ENCODE measurements around the gene PRSS23. TPM values are rescaled to one million over a fixed set of nuclear protein-coding genes. Genes with fewer than 3 reads are reported as not detected.

The PRSS23 gene
- total and polyA plus RNA-seq, 10 of the 15 experiments (the other 5 are each of a cell fraction or from before 2014, with no cell fraction given): 0.03 to 0.39 (median 0.16) TPM; not detected in 5

GRCh38 chr11:86805873-86806310, 5.5 kb downstream of the PRSS23 start (continued):
- TF ChIP-seq, protein P1, sequence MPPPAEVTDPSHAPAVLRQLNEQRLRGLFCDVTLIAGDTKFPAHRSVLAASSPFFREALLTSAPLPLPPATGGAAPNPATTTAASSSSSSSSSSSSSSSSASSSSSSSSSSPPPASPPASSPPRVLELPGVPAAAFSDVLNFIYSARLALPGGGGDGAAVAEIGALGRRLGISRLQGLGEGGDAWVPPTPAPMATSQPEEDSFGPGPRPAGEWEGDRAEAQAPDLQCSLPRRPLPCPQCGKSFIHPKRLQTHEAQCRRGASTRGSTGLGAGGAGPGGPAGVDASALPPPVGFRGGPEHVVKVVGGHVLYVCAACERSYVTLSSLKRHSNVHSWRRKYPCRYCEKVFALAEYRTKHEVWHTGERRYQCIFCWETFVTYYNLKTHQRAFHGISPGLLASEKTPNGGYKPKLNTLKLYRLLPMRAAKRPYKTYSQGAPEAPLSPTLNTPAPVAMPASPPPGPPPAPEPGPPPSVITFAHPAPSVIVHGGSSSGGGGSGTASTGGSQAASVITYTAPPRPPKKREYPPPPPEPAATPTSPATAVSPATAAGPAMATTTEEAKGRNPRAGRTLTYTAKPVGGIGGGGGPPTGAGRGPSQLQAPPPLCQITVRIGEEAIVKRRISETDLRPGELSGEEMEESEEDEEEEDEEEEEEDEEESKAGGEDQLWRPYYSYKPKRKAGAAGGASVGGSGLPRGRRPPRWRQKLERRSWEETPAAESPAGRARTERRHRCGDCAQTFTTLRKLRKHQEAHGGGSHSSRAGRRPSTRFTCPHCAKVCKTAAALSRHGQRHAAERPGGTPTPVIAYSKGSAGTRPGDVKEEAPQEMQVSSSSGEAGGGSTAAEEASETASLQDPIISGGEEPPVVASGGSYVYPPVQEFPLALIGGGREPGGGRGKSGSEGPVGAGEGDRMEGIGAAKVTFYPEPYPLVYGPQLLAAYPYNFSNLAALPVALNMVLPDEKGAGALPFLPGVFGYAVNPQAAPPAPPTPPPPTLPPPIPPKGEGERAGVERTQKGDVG (CRISPR knock-in tag; IDR thresholded peaks at IDR 0.05): no peak
- TF ChIP-seq, protein P2, sequence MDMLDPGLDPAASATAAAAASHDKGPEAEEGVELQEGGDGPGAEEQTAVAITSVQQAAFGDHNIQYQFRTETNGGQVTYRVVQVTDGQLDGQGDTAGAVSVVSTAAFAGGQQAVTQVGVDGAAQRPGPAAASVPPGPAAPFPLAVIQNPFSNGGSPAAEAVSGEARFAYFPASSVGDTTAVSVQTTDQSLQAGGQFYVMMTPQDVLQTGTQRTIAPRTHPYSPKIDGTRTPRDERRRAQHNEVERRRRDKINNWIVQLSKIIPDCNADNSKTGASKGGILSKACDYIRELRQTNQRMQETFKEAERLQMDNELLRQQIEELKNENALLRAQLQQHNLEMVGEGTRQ (IDR thresholded peaks at IDR 0.05; ENCODE audit: borderline replicate concordance, low read depth, low read length): no peak
- TF ChIP-seq, protein P3, sequence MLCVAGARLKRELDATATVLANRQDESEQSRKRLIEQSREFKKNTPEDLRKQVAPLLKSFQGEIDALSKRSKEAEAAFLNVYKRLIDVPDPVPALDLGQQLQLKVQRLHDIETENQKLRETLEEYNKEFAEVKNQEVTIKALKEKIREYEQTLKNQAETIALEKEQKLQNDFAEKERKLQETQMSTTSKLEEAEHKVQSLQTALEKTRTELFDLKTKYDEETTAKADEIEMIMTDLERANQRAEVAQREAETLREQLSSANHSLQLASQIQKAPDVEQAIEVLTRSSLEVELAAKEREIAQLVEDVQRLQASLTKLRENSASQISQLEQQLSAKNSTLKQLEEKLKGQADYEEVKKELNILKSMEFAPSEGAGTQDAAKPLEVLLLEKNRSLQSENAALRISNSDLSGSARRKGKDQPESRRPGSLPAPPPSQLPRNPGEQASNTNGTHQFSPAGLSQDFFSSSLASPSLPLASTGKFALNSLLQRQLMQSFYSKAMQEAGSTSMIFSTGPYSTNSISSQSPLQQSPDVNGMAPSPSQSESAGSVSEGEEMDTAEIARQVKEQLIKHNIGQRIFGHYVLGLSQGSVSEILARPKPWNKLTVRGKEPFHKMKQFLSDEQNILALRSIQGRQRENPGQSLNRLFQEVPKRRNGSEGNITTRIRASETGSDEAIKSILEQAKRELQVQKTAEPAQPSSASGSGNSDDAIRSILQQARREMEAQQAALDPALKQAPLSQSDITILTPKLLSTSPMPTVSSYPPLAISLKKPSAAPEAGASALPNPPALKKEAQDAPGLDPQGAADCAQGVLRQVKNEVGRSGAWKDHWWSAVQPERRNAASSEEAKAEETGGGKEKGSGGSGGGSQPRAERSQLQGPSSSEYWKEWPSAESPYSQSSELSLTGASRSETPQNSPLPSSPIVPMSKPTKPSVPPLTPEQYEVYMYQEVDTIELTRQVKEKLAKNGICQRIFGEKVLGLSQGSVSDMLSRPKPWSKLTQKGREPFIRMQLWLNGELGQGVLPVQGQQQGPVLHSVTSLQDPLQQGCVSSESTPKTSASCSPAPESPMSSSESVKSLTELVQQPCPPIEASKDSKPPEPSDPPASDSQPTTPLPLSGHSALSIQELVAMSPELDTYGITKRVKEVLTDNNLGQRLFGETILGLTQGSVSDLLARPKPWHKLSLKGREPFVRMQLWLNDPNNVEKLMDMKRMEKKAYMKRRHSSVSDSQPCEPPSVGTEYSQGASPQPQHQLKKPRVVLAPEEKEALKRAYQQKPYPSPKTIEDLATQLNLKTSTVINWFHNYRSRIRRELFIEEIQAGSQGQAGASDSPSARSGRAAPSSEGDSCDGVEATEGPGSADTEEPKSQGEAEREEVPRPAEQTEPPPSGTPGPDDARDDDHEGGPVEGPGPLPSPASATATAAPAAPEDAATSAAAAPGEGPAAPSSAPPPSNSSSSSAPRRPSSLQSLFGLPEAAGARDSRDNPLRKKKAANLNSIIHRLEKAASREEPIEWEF (IDR thresholded peaks at IDR 0.05; ENCODE audit: insufficient replicate concordance, low read depth, low read length): no peak
- TF ChIP-seq EP300 (IDR thresholded peaks at IDR 0.05; ENCODE audit: borderline replicate concordance in 1 of 2, control insufficient read depth in 1 of 2, low read depth in 2 of 2, low read length in 2 of 2) (peak in 1 of 2 experiments; percentile 38; a peak in 1 of 4 replicates), NFYB (IDR thresholded peaks at IDR 0.05; ENCODE audit: insufficient read depth, low read depth, low read length) (no peak), DPF2 (IDR thresholded peaks at IDR 0.05) (peak; percentile 58)
